Adrenal gland (tissue), 5 donors: ENCODE results near the gene ZNF205.

ENCODE experiments used
- POLR2A ChIP-seq, 2 donors: fragments of 450-650 bp; IDR thresholded peaks; one replicate each; pipeline ENCODE4 v1.6.1; 2017; ENCODE audit warnings: antibody characterized with exemption in 2 of 2, mild to moderate bottlenecking in 2 of 2, moderate library complexity in 1 of 2
- TF ChIP-seq, protein P1 (sequence below), 6 experiments: fragments of 450-650 bp in 4 of 6; fragments of 200-600 bp in 2 of 6; sonication (generic) in 1 of 6; IDR thresholded peaks; 1 replicate in 5 of 6; 2 replicates in 1 of 6; pipeline versions ENCODE4 v1.5.1 to v1.8.0; 2016 to 2021; ENCODE audit warnings: antibody characterized with exemption in 6 of 6, mild to moderate bottlenecking in 2 of 6, moderate library complexity in 1 of 6
- donor health status: DM: no; HTN: no; CAD: no.

DNA sequence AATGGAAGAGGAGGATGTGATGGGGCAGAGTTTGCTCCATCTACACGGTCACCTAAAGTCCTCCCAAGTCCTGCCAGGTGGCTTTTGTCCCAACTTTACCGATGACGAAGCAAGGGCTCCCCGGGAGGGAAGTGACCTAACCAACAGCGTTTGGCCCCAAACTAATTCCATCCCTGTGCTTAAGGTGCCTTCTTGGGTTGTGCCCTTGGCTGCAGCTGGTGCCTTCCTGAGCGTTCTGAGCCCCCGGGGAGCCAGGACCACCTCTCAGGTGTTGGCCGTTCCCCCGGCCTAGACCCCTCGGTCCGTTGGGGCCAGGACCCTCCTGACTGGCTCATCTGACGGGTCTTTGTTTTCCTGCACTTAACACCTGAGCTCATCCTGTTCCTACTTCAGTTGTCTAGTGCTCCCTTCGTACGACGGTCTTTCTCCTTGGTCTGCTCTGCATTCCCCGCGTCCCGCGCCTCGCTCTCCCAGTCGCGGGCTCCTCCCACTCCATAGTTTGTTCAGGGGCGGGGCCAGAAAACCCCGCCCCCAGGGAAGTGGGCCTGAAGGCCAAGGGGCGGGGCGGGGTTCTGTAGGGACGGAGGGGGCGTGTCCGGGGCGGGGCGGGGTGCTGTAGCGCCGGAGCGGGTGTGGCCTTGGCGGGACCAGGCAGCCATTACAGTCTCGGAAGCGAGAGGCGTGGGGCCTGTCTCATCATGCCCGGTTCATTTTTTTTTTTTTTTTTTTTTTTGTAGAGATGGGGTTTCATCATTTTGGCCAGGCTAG is 12.5 kb upstream of the ZNF205 start:
- TF ChIP-seq, protein P1, sequence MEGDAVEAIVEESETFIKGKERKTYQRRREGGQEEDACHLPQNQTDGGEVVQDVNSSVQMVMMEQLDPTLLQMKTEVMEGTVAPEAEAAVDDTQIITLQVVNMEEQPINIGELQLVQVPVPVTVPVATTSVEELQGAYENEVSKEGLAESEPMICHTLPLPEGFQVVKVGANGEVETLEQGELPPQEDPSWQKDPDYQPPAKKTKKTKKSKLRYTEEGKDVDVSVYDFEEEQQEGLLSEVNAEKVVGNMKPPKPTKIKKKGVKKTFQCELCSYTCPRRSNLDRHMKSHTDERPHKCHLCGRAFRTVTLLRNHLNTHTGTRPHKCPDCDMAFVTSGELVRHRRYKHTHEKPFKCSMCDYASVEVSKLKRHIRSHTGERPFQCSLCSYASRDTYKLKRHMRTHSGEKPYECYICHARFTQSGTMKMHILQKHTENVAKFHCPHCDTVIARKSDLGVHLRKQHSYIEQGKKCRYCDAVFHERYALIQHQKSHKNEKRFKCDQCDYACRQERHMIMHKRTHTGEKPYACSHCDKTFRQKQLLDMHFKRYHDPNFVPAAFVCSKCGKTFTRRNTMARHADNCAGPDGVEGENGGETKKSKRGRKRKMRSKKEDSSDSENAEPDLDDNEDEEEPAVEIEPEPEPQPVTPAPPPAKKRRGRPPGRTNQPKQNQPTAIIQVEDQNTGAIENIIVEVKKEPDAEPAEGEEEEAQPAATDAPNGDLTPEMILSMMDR (IDR thresholded peaks at IDR 0.05), result no peak
- TF ChIP-seq POLR2A (IDR thresholded peaks at IDR 0.05), result no peak
